Coronary artery (tissue), 2 donors: Measurements from ENCODE around the gene GMEB2.
"Not testable (repeated sequence)": the region's sequence is repeated elsewhere in the genome, so short reads cannot be mapped to it uniquely, and the experiment has no call there.

Source experiments
- DNase-seq: peaks from one replicate; pipeline ENCODE4 v3.0.0-alpha.2; 2017; ENCODE audit warnings: low spot score
- H3K27ac ChIP-seq, 2 donors: fragments of 200-600 bp; sonication (generic); one replicate each; pipeline ENCODE4 v1.5.1; 2016 to 2019
- H3K4me3 ChIP-seq: fragments of 200-600 bp; sonication (generic); 2 replicates; pipeline ENCODE4 v1.5.1; 2016; ENCODE audit warnings: mild to moderate bottlenecking, moderate library complexity
- CTCF ChIP-seq: fragments of 200-600 bp; sonication (generic); IDR thresholded peaks from one replicate; pipeline ENCODE4 v1.5.1; 2019; ENCODE audit warnings: antibody characterized with exemption

Gene GMEB2

GRCh38 chr20:63656451-63656850, 29.6 kb upstream of the GMEB2 start:
- Histone ChIP-seq H3K4me3 (no peak overlapping the region), H3K27ac (no peak overlapping the region)
- TF ChIP-seq CTCF = no peak
- DNase-seq = no peak

- Histone ChIP-seq H3K4me3 (no peak overlapping the region), H3K27ac (no peak overlapping the region)
- DNase-seq = no peak
- TF ChIP-seq CTCF = no peak
These were observed 28.3 kb upstream of the GMEB2 start for GRCh38 chr20:63655249-63655648.

GRCh38 chr20:63653974-63654668, 27.2 kb upstream of the GMEB2 start:
- peak overlapping the region; percentile 80 for H3K4me3 ChIP-seq
- no peak for DNase-seq
- H3K27ac ChIP-seq = peak overlapping the region in 1 of 2 donors; percentile 63
- no peak for TF ChIP-seq CTCF

- no peak for TF ChIP-seq CTCF
- DNase-seq = peak; percentile 85
- peak within 1 kb of the TSS in 1 of 2 donors; percentile 63 for H3K27ac ChIP-seq
- H3K4me3 ChIP-seq = peak within 1 kb of the TSS; percentile 80
These were observed 26.4 kb upstream of the GMEB2 start, which contains the start of gene STMN3 for GRCh38 chr20:63653041-63653973. STMN3 (minus strand) TSS chr20:63653424; CDS start chr20:63653345, 79 bp downstream.

GRCh38 chr20:63652192-63652980, 25.5 kb upstream of the GMEB2 start:
- no peak for TF ChIP-seq CTCF
- peak overlapping the region; percentile 80 for H3K4me3 ChIP-seq
- H3K27ac ChIP-seq = peak overlapping the region in 1 of 2 donors; percentile 32
- no peak for DNase-seq

- TF ChIP-seq CTCF = no peak
- Histone ChIP-seq H3K27ac (peak overlapping the region in 1 of 2 donors; percentile 32), H3K4me3 (peak overlapping the region; percentile 80)
- no peak for DNase-seq
These were observed 25.0 kb upstream of the GMEB2 start for GRCh38 chr20:63651942-63652191.

- H3K27ac ChIP-seq, DNase-seq: not testable (repeated sequence)
These were observed 23.6 kb upstream of the GMEB2 start for GRCh38 chr20:63650486-63650885.

More at GRCh38 chr20:63650486-63650885, 23.6 kb upstream of the GMEB2 start:
- H3K4me3 ChIP-seq = not testable (repeated sequence)
